CD4-positive, alpha-beta T cell treated with Interleukin-6 for 4 hours (primary cell): ENCODE results near the gene COL15A1.

Experiments
- DNase-seq: peaks from one replicate; pipeline ENCODE4 v3.0.0-alpha.2; 2020; ENCODE audit warnings: mixed read lengths

COL15A1 gene

DNA sequence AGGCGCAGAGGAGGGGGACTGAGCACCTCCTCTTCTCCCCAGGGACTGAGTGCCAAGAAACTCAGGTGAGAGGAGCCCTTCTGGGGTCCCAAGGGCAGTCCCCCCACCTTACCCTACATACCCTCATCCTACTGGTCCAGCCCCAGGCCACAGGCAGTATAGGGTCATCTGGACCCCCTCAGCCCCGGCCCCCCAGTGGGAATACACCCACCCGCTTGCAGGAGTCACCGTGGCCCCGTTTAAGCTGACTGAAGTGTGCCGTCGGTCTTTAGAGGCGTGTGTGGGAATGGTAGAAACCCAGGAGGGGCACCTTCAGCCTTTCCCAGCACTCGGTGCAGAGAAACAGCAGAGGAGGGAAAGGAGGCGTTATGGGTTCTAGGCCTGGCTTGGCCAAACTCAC lies 30.8 kb downstream of the COL15A1 start:
- DNase-seq, result no peak

DNA sequence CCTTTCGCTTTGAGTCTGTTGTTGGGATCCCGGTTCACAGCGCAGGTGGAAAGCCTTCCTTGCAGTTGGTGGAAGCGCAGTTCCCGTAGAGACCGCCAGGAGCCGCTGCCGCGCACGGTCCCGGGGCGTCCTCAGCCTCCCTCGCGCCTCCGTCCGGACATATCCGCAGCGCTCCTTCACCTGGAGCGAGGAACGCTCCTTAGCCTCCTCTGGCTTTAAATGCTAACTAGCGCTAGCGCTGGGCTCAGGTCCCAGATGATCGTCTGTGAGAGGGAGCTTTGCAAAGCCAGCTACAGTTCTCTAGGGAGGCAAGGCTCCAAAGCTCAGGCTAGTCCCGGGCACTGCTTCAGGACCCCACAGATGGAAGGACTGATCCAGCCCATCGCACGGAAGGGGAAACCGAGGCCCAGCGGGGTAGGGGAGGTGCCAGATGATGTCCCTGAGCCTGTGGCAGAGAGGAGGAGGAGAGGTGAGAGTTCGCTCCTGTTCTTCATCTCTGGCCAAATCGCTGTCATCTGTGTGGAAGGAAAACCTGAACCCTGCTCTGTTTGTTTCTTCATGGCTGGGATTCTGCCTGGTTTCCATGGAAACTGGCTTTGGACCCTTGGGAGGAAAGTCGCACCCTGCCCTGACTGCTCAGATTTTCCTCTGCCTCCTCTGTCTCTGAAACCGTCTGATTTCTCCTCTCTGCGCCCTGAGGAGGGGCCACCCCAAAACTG lies 31.4 kb downstream of the COL15A1 start:
- DNase-seq, result peak; percentile 83

DNA sequence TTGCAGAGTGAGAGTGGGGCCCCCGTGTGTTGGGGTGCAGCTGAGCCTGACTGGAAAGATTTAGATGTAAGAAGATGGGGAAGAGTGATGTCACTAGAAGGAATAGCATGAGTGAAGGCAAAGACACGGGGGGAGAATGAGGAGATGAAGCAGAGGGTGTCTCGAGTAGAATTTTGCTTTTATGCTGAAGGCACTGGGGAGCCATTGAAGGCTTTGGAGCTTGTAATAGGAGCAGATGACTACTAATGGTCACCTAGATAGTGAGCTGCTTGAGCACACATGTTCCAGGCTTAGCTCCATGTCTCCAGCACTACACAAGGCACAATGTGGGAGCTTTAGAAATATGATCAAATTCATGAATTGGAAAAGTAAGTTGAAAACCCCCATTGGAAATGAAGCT lies 32.1 kb downstream of the COL15A1 start:
- DNase-seq, result no peak

- no peak for DNase-seq
These were observed 33.6 kb downstream of the COL15A1 start for GRCh38 chr9:98977246-98977714.

- DNase-seq, result no peak
These were observed 34.1 kb downstream of the COL15A1 start for GRCh38 chr9:98977813-98978212.

DNA sequence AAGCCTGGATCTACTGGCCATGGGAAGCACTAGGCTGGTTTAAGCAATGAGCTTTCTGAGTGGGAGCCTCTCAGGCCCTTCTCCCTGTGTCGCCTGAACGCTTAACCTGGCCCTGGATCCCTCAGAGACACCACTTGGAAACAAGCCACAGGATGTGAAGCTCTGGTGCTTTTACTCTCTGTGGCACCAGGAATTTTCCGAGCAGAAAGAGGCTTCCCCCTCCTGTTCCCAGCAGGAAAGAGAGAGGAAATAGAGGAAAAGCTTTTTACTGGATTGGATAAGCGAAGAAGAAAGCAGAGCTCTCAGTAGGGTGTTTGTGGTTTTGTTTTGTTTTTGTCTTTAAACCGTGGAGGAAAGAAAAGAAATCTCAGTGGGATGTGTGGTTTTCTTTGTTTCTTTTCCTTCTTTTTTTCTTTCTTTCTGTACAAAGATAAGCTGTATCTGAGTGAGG lies 34.5 kb downstream of the COL15A1 start:
- no peak for DNase-seq

- DNase-seq, result no peak
These were observed 36.6 kb downstream of the COL15A1 start for GRCh38 chr9:98980291-98980690.

DNA sequence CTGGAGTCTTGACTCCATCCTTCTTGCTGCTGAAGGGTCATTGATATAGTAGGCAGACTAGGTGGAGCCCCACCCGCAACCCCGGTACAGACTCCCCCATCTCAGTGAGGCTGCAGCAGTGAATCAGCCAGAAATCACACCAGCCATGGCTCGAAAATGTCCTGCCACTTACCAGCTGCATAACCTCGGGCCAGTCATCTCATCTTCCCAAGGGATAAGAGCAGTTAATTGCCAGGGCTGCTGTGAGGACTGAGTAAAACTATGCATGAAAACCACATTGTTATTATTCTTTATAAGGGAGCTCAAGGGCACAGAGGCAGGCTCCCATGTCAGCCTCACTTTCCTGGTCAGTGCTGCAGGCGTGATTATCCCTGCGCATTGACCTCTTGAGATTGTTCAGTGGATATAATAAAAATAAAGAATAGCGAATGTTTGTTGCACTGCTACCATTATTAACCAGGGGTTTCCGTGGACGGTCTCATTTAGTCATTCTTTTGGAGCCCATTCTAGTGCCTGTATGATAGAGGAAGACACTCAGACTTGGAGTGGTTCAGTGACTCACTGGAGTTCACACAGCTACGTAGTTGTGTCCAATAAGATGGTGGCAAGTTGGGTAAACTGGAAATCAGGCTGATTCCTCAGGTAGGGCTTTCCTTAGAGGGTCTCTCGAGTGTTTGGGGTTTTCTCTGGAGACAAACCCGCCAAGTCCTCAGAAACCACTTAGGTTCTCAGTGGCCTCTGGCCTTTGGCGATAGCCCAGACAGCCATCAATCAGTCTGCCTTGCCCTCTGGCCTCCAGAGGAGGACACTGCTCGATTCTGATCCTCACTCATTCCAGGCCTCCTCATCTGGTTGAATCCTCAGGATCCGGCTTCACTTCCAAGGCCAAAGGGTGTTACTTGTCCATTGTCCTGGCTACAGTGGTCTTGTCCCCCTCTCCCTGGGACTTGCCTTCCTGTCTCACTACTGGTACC lies 39.9 kb downstream of the COL15A1 start:
- no peak for DNase-seq

DNA sequence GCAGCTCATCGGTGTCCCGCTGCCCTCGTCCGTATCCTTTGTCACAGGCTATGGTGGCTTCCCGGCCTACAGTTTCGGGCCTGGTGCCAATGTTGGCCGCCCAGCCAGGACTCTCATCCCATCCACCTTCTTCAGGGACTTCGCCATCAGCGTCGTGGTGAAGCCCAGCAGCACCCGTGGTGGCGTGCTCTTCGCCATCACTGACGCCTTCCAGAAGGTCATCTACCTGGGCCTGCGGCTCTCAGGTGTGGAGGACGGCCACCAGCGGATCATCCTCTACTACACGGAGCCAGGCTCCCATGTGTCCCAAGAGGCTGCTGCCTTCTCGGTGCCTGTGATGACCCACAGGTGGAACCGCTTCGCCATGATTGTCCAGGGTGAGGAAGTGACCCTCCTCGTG lies 41.9 kb downstream of the COL15A1 start:
- no peak for DNase-seq

DNA sequence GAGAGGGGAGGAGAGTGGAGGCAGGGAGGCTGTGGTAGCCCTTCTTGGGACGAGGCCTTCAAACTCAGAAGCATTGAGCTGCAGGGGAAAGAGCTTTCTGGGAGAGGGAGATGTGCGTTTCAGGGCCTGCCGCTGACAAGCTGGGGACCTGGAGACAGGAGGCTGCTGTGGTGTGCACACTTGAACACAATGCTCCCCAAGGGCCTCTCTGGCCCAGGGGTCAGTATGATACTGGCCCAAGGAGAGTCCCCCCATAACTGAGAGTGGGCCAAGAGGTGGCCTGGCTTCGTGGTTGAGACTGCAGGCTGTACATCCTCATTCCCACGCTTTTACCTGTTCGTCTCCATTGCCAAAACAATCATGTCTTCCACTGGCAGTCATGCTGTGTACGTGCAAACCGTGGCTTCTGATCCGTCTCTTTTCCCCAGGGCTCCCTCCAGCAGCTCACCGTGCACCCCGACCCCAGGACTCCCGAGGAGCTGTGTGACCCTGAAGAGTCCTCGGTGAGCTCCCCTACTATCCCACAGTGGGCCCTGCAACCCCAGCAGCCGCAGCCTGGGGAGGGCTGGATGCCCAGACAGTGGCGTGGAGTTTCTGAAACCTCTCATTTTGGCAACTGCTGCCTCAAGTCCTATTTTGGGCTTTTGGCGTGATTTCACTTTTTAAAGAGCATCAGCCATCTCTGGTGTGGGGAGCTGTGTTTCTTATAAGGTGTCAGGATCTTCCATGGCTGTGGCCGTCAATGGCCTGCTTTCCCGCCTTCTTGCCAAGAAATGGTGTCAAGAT lies 43.4 kb downstream of the COL15A1 start:
- DNase-seq, result no peak

DNA sequence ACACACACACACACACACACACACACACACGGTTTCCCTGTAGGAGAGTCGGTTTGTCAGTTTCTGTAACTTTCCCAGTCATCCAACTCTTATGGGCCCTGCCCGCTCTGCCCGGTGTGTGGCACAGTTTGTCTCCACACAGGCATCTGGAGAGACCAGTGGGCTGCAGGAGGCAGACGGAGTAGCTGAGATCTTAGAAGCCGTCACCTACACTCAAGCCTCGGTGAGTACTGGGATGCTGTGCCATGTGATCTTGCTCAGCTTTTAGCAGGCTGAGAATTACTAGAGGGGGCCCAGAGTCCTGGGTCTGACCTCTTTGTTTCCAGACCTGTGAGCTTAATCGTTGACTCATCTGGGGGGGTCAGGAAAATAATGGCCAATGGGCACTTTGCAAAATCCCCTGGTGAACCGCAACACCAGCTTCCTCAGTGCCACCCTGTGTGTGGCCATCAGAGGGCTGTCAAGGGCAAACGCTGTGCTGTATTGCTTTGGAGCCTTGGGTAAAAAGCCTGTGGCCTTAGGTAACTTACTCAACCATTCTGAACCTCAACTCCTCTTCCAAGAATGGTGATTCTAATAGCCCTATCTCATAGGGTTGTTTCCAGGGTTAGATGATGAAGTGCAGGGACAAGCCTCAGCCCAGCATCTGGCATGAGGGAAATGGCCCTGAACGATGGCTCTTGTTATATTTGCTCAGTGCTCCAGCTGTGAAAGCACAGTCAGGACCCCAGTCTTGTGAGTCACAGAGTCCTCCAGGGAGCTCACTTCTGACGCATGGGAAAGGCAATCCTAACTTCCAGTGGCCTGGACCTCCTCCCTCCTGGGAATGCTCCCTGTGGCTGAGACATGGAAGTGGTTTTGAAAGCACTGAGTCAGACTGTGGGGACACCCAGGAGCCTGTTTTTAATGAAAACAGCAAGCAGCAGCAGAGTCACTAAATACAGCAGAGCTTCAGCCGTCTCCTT lies 45.6 kb downstream of the COL15A1 start:
- DNase-seq, result no peak

- no peak for DNase-seq
These were observed 46.6 kb downstream of the COL15A1 start for GRCh38 chr9:98990181-98990870.

GRCh38 chr9:98992107-98992884 lies 48.6 kb downstream of the COL15A1 start:
- no peak for DNase-seq

GRCh38 chr9:98992885-98993569 lies 49.3 kb downstream of the COL15A1 start:
- DNase-seq, result no peak

- DNase-seq, result no peak
These were observed 49.9 kb downstream of the COL15A1 start for GRCh38 chr9:98993570-98993945.

DNA sequence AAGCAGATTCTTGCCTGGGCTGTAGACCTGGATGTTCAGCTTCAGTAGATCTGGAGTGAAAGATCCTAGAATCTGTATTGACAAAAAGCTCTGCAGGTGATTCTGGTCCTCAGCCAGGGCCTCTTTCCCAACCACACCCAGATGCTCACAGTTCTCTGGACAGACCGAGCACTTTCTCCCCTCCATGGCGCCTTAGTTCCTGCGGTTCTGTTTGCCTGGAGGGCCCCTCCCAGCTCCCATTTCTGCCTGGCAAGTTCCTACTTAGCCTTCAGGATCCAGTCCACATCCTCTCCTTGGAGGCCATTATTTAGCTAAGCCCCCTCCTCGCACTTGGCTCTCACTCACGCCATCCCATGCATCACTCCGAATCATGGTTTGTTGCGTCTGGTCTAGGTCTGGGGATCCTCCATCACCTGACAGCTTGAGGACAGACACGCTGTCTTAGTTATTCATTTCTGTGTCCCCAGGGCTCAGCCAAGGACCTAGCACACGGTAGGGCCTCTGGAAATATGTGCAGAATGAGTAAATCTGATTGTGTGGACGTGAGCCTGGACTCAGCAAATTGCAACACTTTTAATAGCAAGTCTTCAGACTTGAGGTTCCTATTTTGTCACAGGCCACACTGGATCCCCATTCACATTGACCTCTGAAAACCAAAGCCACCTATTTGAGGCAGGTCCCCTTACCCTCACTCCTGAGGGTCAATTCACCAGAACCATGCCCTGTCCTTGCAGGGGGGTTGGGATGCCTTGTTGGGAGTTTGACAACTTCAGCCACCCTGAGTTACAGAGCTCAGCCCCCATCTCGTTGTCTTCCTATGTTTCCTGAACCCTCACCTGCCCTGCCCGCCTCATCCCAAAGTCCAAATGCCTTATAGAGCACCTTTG lies 50.7 kb downstream of the COL15A1 start:
- no peak for DNase-seq

- DNase-seq, result no peak
These were observed 51.5 kb downstream of the COL15A1 start for GRCh38 chr9:98995059-98995671.

- no peak for DNase-seq
These were observed 52.3 kb downstream of the COL15A1 start for GRCh38 chr9:98995971-98996504.
